Measurements from ENCODE around the gene TMEM253.
A peak's percentile ranks its signal among the peaks of the same experiment; 100 is the strongest.

The TMEM253 gene

DNA sequence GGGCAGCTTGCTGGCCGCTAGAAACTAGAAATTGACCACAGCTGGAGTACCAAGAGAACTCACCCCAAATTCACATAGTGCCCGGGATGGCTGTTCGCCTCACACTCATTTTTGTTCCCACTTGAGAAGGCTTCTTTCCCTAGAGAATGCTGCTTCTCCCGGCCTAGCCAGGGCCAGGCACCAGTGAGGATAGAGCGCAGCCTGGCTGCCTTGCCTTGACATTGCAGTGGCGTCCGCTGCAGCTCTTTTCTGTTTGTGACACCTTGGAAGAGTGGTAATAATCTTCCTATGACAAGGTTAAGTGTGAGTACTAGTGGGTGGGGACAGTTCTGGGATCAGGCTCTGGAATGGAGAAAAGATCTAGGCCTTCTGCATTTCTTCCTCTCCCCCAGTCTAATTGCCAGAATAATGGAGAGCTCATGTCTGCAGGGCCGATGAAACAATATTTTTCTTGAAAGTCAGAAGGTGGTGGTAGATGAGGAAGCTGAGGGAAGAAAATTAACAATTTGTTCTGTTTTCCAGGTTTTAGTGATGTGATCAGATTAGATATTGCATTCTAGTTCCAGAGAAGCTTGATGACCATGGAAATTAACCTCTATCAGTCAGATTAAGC lies 3.7 kb downstream of the TMEM253 start:
- H3K9me3 Mint-ChIP-seq, result no peaks in the 10 kb centered on the region

DNA sequence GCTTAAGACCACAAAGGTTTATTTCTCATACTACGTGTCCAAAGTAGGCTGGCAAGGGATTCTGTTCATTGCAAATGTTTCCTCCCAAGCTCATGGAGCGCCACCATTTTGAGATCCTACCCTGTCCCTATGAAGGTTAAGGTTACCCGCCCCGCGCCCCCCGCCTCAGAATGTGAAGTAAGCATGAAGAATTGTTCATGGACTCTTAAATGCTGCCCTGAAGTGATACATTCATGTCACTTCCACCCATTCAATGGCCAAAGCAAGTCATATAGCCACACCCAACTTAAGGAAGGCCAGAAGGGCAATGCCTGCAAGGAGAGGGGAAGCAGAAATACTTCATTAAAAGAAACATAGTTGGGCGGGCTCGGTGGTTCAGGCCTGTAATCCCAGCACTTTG lies 4.2 kb downstream of the TMEM253 start:
- H3K27me3 Mint-ChIP-seq, result no peaks in the 10 kb centered on the region
- H3K9me3 Mint-ChIP-seq, result no peaks in the 10 kb centered on the region
- no peak for ATAC-seq
- no peak overlapping the region for H3K4me3 Mint-ChIP-seq
- H3K27ac Mint-ChIP-seq, result no peak overlapping the region
- peaks cover 37% of the 10 kb centered on the region for H3K4me1 Mint-ChIP-seq
- DNase-seq, result no peak

More for the DNA sequence above, 3.7 kb downstream of the TMEM253 start:
- peak; percentile 50 to 64 for DNase-seq
- peak; percentile 57 for ATAC-seq
- Mint-ChIP-seq H3K27me3 (no peaks in the 10 kb centered on the region), H3K4me1 (peaks cover 38% of the 10 kb centered on the region), H3K27ac (peak overlapping the region; percentile 97 to 98), H3K4me3 (peak overlapping the region; percentile 86 to 98)

DNA sequence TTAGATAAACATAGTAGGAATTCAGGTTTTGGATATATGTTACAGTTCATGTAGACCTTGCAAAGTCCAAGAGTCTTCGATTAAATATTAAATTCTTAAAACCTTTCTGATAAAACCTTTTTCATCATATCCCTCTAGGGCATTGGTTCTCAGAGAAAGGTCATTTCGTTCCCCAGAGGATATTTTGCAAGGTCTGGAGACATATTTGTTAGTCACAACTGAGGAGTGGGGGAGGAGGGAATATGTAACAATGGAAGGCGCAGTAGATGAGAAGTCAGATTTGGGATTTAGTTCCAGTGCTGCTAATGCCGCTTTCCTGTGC lies 5.3 kb downstream of the TMEM253 start:
- Mint-ChIP-seq H3K27ac (no peak overlapping the region), H3K4me3 (no peak overlapping the region), H3K27me3 (no peaks in the 10 kb centered on the region), H3K9me3 (no peaks in the 10 kb centered on the region), H3K4me1 (peaks cover 37% of the 10 kb centered on the region)
- ATAC-seq (no peak), DNase-seq (no peak)

DNA sequence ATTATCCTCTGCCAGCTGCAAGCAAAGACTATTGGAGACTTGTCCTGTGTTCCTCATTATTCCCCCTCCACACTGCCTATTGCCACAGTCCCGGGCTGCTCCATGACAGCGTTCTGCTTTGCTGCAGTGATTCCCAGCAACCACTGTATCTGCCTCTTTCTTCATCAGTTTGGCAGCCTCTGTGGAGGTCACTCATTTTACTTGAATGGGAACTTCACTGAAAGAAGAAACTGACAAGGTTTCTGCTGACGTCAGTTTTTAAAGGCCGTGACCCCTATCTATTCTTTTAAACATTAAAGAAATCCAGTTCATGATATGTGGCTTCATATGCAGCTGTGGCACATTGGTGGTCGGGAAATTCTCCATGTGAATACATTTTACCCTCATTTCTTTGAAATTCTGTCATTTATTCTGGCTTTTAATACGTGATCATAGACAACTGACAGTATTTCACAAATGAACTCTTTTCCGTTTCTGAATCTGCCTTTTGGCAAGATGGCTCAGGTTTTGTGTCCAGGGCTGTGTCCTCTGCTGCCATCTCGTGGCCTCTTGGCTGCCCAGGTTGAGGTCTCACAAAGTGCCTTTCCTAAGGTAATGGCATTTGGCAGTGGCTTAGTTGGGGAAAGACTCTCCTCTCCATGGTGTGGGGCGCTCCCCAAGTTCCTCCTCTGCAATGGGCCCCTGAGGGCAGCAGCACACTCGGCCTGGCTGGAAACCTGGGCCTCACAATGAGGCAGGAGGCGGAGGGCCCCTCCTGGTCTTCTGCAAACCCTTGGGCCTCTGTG lies 5.8 kb downstream of the TMEM253 start:
- Mint-ChIP-seq H3K4me1 (peaks cover 34% of the 10 kb centered on the region), H3K4me3 (peak overlapping the region; percentile 12 to 39), H3K9me3 (no peaks in the 10 kb centered on the region), H3K27ac (peak overlapping the region; percentile 42 to 62), H3K27me3 (no peaks in the 10 kb centered on the region)
- ATAC-seq, result no peak
- peak; percentile 70 to 76 for DNase-seq

DNA sequence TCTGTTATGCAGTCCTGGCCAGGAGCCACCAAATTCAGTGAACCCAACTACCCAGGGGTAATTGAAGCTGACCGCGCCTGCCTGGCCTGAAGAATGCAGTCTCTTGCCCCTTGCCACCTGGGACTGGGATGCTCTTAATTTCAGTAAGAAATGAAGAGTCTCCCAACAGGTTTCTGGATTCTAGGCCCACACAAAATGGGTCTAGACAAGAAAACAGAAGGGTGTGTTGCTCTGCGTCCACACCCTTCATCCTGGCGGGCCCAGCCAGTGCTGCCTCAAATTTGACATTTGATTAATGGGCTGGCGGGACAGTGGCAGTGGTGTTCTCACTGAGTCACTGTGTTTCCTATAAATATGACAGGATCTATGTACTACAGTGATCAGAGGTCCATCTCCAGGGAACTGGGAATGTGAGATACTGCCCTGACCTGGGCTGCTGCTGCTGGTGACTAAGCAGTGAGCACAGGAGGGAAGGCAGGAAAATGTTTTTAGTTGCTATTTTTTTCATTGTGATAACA lies 6.5 kb downstream of the TMEM253 start:
- H3K4me1 Mint-ChIP-seq, result peaks cover 28% of the 10 kb centered on the region
- peak overlapping the region in 1 of 2 donors; percentile 62 for H3K27ac Mint-ChIP-seq
- peak overlapping the region in 1 of 2 donors; percentile 39 for H3K4me3 Mint-ChIP-seq
- H3K27me3 Mint-ChIP-seq, result no peaks in the 10 kb centered on the region
- no peaks in the 10 kb centered on the region for H3K9me3 Mint-ChIP-seq
- ATAC-seq, result no peak
- no peak for DNase-seq

DNA sequence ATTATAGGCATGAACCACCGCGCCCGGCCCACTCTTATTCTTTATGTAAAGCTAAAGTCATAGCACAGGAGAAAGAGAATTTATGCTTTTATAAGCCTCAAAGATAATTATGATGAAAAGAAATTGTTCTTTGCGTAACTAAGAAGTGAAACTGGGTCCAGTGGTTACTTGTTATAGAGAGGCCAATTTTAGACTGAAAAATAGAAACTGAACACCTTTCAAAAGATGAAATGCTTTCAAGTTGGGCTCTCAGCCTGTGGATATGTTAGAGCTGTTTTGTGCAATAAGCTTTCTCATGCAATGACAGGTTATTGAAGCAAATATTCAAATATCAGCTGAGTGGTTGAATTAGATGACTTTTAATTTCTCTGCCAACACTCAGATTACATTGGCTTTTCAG lies 7.9 kb downstream of the TMEM253 start:
- no peak overlapping the region for H3K4me3 Mint-ChIP-seq
- H3K27me3 Mint-ChIP-seq, result no peaks in the 10 kb centered on the region
- H3K9me3 Mint-ChIP-seq, result no peaks in the 10 kb centered on the region
- no peak for ATAC-seq
- no peak overlapping the region for H3K27ac Mint-ChIP-seq
- DNase-seq, result no peak
- H3K4me1 Mint-ChIP-seq, result peaks cover 16% of the 10 kb centered on the region

DNA sequence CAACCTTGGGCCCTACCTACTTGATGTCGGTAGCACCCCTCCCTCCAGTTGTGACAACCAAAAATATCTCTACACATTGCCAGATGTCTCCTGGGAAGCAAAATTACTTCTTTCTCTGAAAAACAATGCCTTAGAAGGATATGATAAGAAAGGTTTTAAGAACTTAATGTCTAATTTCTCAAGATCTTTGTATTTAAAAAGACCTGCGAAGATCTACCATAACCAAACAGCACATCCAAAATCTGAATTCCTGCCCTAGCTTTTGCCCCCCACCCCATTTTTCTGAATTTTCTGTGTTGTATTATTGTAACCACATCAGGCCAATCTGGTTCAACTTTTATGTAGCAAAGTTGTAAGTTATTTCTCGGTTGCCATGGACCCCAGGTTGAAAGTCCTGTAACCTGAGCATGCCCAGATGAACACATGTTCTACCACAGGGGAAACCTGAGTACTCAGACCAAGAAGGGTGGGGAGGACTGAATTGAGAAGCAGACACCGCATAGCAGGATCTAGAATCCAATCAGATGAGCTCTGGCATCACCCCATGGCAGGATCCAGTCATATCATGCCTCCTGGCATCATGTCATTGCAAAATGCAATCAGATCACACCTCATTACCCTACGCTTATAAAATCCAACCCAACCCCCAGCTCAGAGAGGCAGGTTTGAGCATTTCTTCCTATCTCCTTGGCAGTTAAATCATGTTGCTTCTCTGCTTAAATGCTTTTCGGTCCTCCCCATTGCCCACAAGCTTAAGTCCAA lies 8.7 kb downstream of the TMEM253 start:
- Mint-ChIP-seq H3K27me3 (no peaks in the 10 kb centered on the region), H3K4me1 (peaks cover 13% of the 10 kb centered on the region), H3K9me3 (no peaks in the 10 kb centered on the region), H3K4me3 (no peak overlapping the region), H3K27ac (no peak overlapping the region)
- ATAC-seq, result peak; percentile 88
- DNase-seq, result peak in 1 of 2 donors; percentile 54

DNA sequence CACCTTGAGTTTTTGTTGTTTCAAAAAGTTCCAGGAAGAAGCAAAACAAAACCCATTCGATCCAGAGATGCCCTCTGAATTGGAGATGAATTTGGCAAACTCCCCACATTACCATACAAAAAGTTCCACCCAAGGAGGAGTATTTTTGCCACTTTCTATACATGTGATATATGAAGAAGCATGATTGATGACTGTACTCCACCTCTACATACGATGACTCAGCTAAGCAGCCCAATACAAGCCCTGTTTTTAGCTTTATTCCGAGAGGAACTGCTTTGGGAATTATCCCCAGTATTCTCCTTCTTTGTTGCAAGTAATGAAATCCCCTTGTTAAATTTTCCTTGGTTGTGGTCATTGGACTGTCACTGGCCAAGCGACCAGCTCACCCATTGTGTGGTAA lies 11.4 kb downstream of the TMEM253 start:
- H3K4me1 Mint-ChIP-seq, result peaks cover under 1% of the 10 kb centered on the region
- H3K27ac Mint-ChIP-seq, result no peak overlapping the region
- no peaks in the 10 kb centered on the region for H3K9me3 Mint-ChIP-seq
- ATAC-seq (no peak), DNase-seq (no peak)
- H3K27me3 Mint-ChIP-seq, result no peaks in the 10 kb centered on the region
- H3K4me3 Mint-ChIP-seq, result no peak overlapping the region

DNA sequence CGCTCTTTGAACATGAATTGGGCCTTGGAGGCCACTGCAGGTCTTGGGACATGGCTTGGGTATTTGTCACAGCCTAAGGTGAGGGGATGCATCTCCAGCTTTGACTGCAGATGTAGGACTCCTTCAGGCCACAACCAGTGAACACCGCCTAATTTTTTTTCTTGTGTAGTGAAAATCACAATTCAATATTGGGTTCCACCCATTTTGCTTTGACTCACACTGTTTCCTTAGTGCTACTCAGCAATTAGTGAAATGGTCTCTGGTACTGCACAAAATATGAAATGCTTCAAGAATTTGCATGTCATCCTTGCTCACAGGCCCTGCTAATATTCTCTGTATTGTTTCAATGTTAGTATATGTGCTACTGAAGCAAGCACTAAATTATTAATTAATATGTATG lies 12.5 kb downstream of the TMEM253 start:
- ATAC-seq, result no peak

DNA sequence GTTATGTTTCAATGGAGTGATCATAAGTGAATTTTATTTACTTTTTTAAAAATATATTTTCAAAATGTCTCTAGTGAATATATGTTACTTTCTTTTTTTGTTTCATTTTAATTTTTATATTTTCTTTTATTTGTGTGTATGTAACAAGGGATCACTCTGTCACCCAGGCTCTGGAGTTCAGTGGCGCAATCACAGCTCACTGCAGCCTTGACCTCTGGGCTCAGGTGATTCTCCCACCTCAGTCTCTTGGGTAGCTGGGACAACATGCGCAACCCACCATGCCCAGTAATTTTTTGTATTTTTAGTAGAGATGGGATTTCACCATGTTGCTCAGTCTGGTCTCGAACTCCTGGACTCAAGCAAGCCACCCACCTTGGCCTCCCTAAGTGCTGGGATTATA lies 18.1 kb downstream of the TMEM253 start:
- Mint-ChIP-seq H3K27me3 (peaks cover 25% of the 10 kb centered on the region), H3K4me3 (no peak overlapping the region), H3K4me1 (no peaks in the 10 kb centered on the region), H3K9me3 (peaks cover 0 to under 1% of the 10 kb centered on the region in 2 donors), H3K27ac (no peak overlapping the region)
- DNase-seq (no peak), ATAC-seq (no peak)

More for the DNA sequence above, 12.5 kb downstream of the TMEM253 start:
- Mint-ChIP-seq H3K27me3 (no peaks in the 10 kb centered on the region), H3K27ac (no peak overlapping the region), H3K4me3 (no peak overlapping the region), H3K9me3 (no peaks in the 10 kb centered on the region), H3K4me1 (no peaks in the 10 kb centered on the region)
- DNase-seq, result no peak

DNA sequence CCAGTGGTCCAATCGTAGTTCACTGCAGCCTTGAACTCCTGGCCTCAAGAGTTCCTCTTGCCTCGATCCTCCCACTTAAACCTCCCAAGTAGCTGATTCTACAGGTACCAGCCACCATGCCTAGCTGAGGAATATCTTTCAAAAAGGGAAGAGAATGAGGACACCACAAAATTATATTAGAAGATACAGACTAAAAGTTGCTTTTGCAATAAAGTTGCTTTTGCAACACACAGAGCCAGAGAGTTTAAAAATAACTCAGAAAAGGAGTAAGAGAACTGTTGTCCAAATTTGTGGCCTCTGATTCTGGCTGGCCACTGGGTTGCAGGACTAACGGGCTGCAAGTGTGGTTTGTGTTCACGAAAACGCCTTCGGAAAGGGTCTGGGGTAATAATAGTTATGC lies 19.8 kb downstream of the TMEM253 start:
- Mint-ChIP-seq H3K9me3 (peaks cover 0 to 5% of the 10 kb centered on the region in 2 donors), H3K27me3 (peaks cover 25% of the 10 kb centered on the region), H3K27ac (no peak overlapping the region), H3K4me3 (no peak overlapping the region), H3K4me1 (no peaks in the 10 kb centered on the region)
- ATAC-seq, result no peak
- DNase-seq, result no peak

DNA sequence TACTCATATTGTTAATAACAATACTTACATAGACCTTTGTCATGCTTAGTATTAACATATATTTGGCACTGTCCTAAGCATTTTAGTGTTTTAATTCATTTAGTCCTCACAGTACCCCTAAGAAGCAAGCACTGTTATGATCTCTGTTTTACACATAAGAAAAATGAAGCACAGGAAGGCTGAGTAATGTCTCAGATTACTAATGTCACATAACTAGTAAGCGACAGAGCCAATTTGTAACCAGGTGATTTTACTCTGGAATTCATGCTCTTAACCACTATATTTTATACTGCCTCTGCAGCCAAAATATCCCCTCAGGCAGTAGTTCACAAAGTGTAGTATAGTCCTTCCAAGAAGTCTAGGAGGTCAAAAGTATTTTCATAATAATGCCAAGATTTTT lies 20.3 kb downstream of the TMEM253 start:
- Mint-ChIP-seq H3K27me3 (peaks cover 29% of the 10 kb centered on the region), H3K4me1 (no peaks in the 10 kb centered on the region)
- ATAC-seq, result no peak

DNA sequence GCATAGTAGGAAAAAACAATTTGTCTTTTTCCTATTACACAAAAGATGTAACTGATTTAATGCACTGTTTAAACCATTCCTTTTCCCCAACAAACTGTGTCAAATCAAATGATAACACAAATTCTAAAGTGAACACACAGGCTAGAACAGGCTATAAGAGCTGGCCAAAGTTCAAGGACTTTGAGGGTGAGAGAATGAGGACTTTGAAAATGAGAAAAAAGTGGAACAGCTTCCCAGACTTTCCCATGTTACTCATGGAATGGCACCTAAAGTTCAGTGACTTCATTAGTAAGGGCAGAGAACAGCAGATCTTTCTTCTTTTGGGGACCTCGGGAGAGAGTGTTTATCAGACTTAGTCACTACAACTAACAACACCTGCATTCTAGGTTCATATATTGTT lies 22.6 kb downstream of the TMEM253 start:
- peaks cover 46% of the 10 kb centered on the region for H3K27me3 Mint-ChIP-seq
- H3K4me3 Mint-ChIP-seq, result no peak overlapping the region
- ATAC-seq (no peak), DNase-seq (no peak)
- H3K27ac Mint-ChIP-seq, result no peak overlapping the region
- H3K4me1 Mint-ChIP-seq, result no peaks in the 10 kb centered on the region
- H3K9me3 Mint-ChIP-seq, result peaks cover 0 to 5% of the 10 kb centered on the region in 2 donors

More for the DNA sequence above, 20.3 kb downstream of the TMEM253 start:
- Mint-ChIP-seq H3K27ac (no peak overlapping the region), H3K4me3 (no peak overlapping the region), H3K9me3 (peaks cover 0 to 5% of the 10 kb centered on the region in 2 donors)
- no peak for DNase-seq

DNA sequence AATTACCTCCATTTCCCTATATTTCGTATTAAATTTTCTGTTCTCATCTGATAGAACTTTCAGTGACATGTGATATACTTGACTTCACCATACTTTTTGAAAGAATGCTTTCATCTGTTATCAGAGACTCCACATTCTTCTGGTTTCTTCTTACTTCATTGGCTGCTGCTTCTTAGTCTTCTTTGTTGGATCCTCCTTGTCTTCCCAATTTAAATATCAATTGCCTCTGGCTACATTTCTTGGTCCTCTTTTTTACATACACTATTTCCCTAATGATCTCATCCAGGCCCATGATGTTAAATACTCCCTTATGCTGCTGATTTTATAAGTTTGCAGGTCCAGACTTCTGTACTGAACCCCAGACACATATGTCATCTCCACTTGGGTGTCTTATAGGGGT lies 33.0 kb downstream of the TMEM253 start:
- no peak overlapping the region for H3K4me3 Mint-ChIP-seq
- H3K4me1 Mint-ChIP-seq, result no peaks in the 10 kb centered on the region
- ATAC-seq (no peak), DNase-seq (no peak)
- H3K27ac Mint-ChIP-seq, result no peak overlapping the region
- no peaks in the 10 kb centered on the region for H3K27me3 Mint-ChIP-seq
- no peaks in the 10 kb centered on the region for H3K9me3 Mint-ChIP-seq

DNA sequence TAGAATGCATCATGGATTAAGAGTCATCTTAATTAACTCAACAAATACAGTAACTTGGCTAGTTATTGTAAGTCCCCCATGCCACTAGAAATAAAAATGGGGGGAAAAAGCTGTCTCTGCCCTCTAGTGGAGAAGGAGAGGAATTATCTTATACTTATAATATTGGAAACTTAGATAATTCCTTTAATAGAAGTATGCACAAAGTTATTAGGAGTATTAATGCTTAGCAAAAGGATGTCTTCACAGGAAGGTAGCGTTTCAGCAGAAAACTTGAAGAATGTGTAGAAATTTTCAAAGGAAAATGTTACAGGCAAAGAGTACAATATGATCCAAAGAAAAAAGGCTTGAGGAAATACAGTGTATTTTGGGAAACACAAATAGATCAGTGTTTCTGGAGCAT lies 35.2 kb downstream of the TMEM253 start:
- DNase-seq (no peak), ATAC-seq (no peak)
- Mint-ChIP-seq H3K27ac (no peak overlapping the region), H3K4me1 (no peaks in the 10 kb centered on the region), H3K4me3 (no peak overlapping the region), H3K27me3 (no peaks in the 10 kb centered on the region), H3K9me3 (no peaks in the 10 kb centered on the region)

DNA sequence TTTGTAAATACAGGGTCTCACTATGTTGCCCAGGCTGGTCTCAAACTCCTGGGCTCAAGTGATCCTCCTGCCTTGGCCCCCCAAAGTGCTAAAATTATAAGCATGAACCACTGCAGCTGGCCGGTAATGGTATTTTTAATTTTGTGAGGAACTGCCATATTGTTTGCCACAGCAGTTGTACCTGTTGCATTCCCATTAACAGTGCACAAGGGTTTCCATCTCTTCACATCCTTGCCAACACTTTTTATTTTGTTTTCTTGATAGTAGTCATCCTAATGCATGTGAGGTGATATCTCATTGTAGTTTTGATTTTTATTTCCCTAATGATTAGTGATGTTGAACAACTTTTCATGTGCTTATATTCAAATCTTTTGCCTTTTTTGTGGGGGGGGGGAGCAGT lies 41.5 kb downstream of the TMEM253 start:
- DNase-seq (no peak), ATAC-seq (no peak)
- Mint-ChIP-seq H3K4me1 (no peaks in the 10 kb centered on the region), H3K4me3 (no peak overlapping the region), H3K9me3 (peaks cover 18 to 22% of the 10 kb centered on the region in 2 donors), H3K27me3 (peaks cover 8% of the 10 kb centered on the region), H3K27ac (no peak overlapping the region)

Measured in stimulated activated naive CD8-positive, alpha-beta T cell treated with anti-CD3 and anti-CD28 coated beads, Interleukin-15, amount 100 ng/mL, for 72 hours (primary cell).